ENCODE data around the gene UBXN6. TPM values are rescaled to one million over a fixed set of nuclear protein-coding genes. Genes with fewer than 3 reads are reported as not detected.

The UBXN6 gene
- total RNA-seq, 1 experiment from 2014 or later = 34.1 TPM

- Histone ChIP-seq H3K27ac (ENCODE audit: insufficient read length, low read depth, low read length) (no peak within 1 kb of the TSS), H4K5ac (ENCODE audit: insufficient read length, low read depth, low read length) (no peak within 1 kb of the TSS), H2AK5ac (ENCODE audit: insufficient read length, low read length) (no peak within 1 kb of the TSS), H3K14ac (ENCODE audit: insufficient read depth, low read length) (no peak within 1 kb of the TSS; the same call in 1 of the 2 replicates), H4K8ac (replicated peaks; ENCODE audit: insufficient read length, low read depth, low read length) (no peak within 1 kb of the TSS), H3K23ac (ENCODE audit: insufficient read length, low read depth, low read length) (no peak within 1 kb of the TSS), H4K91ac (ENCODE audit: insufficient read length, low read depth, low read length) (no peak within 1 kb of the TSS), H3K23me2 (ENCODE audit: insufficient read length, low read depth, low read length, poor library complexity, severe bottlenecking) (peaks cover 9% of the 10 kb centered on the region), H2BK15ac (ENCODE audit: low read depth, low read length) (no peak within 1 kb of the TSS), H3K9me3 (ENCODE audit: control insufficient read depth, low read depth, low read length) (no peaks in the 10 kb centered on the region), H3K79me2 (ENCODE audit: insufficient read depth, low read length) (peaks cover 39% of the 10 kb centered on the region), H3K4ac (ENCODE audit: low read depth, low read length) (no peak within 1 kb of the TSS), H3K18ac (ENCODE audit: insufficient read length, low read depth, low read length) (no peak within 1 kb of the TSS), H2AFZ (ENCODE audit: low read length) (no peak within 1 kb of the TSS), H2BK12ac (ENCODE audit: insufficient read length, low read depth, low read length) (no peak within 1 kb of the TSS), H3K27me3 (ENCODE audit: insufficient read depth, low read length) (no peaks in the 10 kb centered on the region), H4K20me1 (ENCODE audit: control insufficient read depth, insufficient read depth, insufficient read length) (no peaks in the 10 kb centered on the region), H3K79me1 (ENCODE audit: insufficient read depth, low read depth, low read length, poor library complexity, severe bottlenecking) (peaks cover 12% of the 10 kb centered on the region), H2BK5ac (ENCODE audit: insufficient read length, low read length) (no peak within 1 kb of the TSS), H3T11ph (ENCODE audit: low read length) (no peak within 1 kb of the TSS), H2BK20ac (ENCODE audit: low read depth, low read length, poor library complexity, severe bottlenecking) (no peak within 1 kb of the TSS), H2BK120ac (ENCODE audit: low read depth, low read length, poor library complexity, severe bottlenecking) (no peak within 1 kb of the TSS), H3K4me2 (ENCODE audit: insufficient read depth, insufficient read length, low read length) (peak within 1 kb of the TSS; percentile 93), H3K9ac (ENCODE audit: extremely low read depth, insufficient read length, low read length) (peak within 1 kb of the TSS; percentile 72), H3K56ac (ENCODE audit: insufficient read length, low read depth, low read length) (no peak within 1 kb of the TSS), H3K4me1 (ENCODE audit: insufficient read depth, low read length) (peaks cover 3% of the 10 kb centered on the region; the same call in 1 of the 2 replicates)
- H3K4me1 Mint-ChIP-seq = peaks cover 46 to 49% of the 10 kb centered on the region in 2 experiments
- TF ChIP-seq, protein P1, sequence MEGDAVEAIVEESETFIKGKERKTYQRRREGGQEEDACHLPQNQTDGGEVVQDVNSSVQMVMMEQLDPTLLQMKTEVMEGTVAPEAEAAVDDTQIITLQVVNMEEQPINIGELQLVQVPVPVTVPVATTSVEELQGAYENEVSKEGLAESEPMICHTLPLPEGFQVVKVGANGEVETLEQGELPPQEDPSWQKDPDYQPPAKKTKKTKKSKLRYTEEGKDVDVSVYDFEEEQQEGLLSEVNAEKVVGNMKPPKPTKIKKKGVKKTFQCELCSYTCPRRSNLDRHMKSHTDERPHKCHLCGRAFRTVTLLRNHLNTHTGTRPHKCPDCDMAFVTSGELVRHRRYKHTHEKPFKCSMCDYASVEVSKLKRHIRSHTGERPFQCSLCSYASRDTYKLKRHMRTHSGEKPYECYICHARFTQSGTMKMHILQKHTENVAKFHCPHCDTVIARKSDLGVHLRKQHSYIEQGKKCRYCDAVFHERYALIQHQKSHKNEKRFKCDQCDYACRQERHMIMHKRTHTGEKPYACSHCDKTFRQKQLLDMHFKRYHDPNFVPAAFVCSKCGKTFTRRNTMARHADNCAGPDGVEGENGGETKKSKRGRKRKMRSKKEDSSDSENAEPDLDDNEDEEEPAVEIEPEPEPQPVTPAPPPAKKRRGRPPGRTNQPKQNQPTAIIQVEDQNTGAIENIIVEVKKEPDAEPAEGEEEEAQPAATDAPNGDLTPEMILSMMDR (conservative IDR thresholded peaks at IDR 0.05) = peak; percentile 94
- H3K9me3 Mint-ChIP-seq = no peaks in the 10 kb centered on the region
- peaks cover 14 to 36% (median 34%) of the 10 kb centered on the region in 3 experiments; a peak in 6 of 7 replicates for H3K36me3 Mint-ChIP-seq (ENCODE audit: insufficient read depth in 1 of 3, low read depth in 3 of 3)
- peak within 1 kb of the TSS in 2 of 3 experiments; percentile 90 to 97; a peak in 5 of 7 replicates for H3K27ac Mint-ChIP-seq
- H3K27me3 Mint-ChIP-seq (ENCODE audit: low read depth) = no peaks in the 10 kb centered on the region
- no CpG with 5 or more reads among the region's 90 CpGs for WGBS (ENCODE audit: extremely low coverage, insufficient read length, low lambda C conversion rate)
- H3K4me3 Mint-ChIP-seq = peak within 1 kb of the TSS; percentile 81 to 98
- peak; percentile 91 for DNase-seq
These were observed 57.3 kb downstream of the UBXN6 start, which contains the start of gene SH3GL1 for GRCh38 chr19:4400135-4400936. Gene SH3GL1 (minus strand): TSS chr19:4400547. CDS start chr19:4400368, 179 bp downstream.

Data from H9 (cell line).